Spinal cord (tissue), 10 donors: ENCODE data around the gene ENAH. TPM values are rescaled to one million over a fixed set of nuclear protein-coding genes. Genes with fewer than 3 reads are reported as not detected.
A peak's percentile ranks its signal among the peaks of the same experiment; 100 is the strongest.

Experiments
- DNase-seq, 6 donors: peaks; one replicate each; pipeline versions ENCODE4 v3.0.0 to v3.0.0-alpha.2; 2013 to 2015; ENCODE audit warnings: low spot score in 6 of 6, low read depth in 4 of 6
- H3K27ac ChIP-seq: one replicate; pipeline ENCODE4 v1.5.1; 2013; ENCODE audit warnings: low read depth, low read length, control low read depth
- H3K27me3 ChIP-seq: one replicate; pipeline ENCODE4 v1.6.1; 2013; ENCODE audit warnings: low read length; ENCODE audit not compliant: control insufficient read depth, insufficient read depth
- H3K36me3 ChIP-seq: one replicate; pipeline ENCODE4 v1.6.1; 2013; ENCODE audit warnings: low read length; ENCODE audit not compliant: control insufficient read depth, insufficient read depth
- H3K4me1 ChIP-seq: one replicate; pipeline ENCODE4 v1.6.1; 2013; ENCODE audit warnings: low read length; ENCODE audit not compliant: control insufficient read depth, insufficient read depth
- H3K4me3 ChIP-seq: one replicate; pipeline ENCODE4 v1.5.1; 2013; ENCODE audit warnings: low read depth, low read length, control low read depth
- H3K9me3 ChIP-seq: one replicate; pipeline ENCODE4 v1.6.1; 2013; ENCODE audit warnings: low read length; ENCODE audit not compliant: control insufficient read depth, insufficient read depth
- WGBS: methylation state at CpG from one replicate; pipeline ENCODE4 v1.1.5; 2013; ENCODE audit warnings: missing lambda C conversion rate; ENCODE audit not compliant: insufficient coverage; 5-methylcytosine and 5-hydroxymethylcytosine counted together
- polyA plus RNA-seq, 2 donors: library from polyadenylated mRNA; unstranded; fragments of 120-200 nt; gene quantifications; one replicate each; pipeline ENCODE4 v1.2.1, GENCODE V29; 2013; ENCODE audit not compliant: insufficient read length in 2 of 2
- total RNA-seq, 2 donors: library from RNA; depleted of rRNA in 1 of 2; stranded (reverse); fragments of 120-200 nt in 1 of 2; fragments of >200 nt in 1 of 2; gene quantifications; one replicate each; pipeline versions ENCODE4 v1.2.3 to v1.2.4, GENCODE V29; 2013 to 2014
- donor health status: healthy.

ENAH gene
- total and polyA plus RNA-seq, 4 donors: 78.8 to 129 (median 88.9) TPM

GRCh38 chr1:225449261-225449660 lies 203.7 kb downstream of the ENAH start:
- Histone ChIP-seq H3K27ac (no peak overlapping the region), H3K9me3 (no peaks in the 10 kb centered on the region), H3K4me3 (no peak overlapping the region), H3K4me1 (peaks cover 30% of the 10 kb centered on the region), H3K36me3 (no peaks in the 10 kb centered on the region), H3K27me3 (no peaks in the 10 kb centered on the region)
- WGBS: 98% methylated on average over 5 of the region's 9 CpGs
- no peak for DNase-seq

DNA sequence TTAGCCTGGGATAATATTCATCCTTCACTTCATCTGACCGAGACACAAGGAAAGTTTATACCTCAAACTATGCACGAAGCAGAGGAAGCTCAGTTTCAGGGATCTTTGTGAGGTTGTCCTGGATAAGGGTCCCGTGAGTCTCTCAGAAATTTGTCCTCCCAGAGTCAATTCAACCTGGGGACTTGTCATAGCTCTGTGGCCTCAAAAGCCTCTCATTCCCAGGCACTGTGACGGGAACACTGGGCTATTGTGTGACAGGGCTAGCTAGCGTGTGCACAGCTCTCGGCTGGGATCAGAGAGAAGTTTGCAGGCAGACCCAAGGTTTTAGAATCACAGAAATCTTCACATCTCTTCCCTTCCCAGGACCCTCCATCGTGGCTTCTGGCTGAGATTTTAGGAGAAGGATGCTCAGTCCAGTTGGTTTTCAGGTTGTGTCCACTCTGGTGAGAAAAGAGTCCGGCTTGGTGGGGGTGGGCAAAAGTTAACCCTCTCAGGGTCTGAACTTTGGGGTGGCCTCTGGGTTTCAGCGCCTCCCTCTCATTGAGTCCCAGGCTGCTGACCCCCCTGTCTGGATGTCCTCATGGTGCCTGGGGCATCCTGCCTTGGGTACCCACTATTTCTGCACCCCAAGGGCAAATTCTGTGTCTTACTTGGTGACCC lies 204.6 kb downstream of the ENAH start:
- no peaks in the 10 kb centered on the region for H3K36me3 ChIP-seq
- H3K4me3 ChIP-seq: no peak overlapping the region
- WGBS: 32% methylated on average over 5 of the region's 9 CpGs
- no peaks in the 10 kb centered on the region for H3K27me3 ChIP-seq
- H3K4me1 ChIP-seq: peaks cover 31% of the 10 kb centered on the region
- peak overlapping the region; percentile 16 for H3K27ac ChIP-seq
- no peaks in the 10 kb centered on the region for H3K9me3 ChIP-seq
- DNase-seq: no peak

DNA sequence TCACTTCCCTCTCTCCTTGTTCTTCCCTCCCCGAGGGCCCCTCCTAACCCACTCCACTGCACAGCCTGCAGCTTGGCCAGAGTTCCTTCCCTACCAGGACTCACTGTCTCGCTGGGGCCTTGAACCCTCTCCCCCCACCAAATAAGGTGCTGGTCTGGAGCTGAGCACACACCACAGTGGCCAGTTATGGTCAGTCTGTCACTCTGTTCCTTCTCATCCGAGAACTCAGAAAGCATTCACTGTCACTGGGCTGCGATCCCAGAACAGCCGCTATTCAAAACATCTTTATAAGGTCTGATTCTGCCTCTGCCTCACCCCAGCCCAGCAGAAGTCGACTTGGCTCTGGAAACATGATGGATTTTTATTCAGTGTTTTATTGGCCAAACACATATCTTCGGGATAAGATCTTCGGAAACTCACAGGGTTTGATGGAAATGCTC lies 205.3 kb downstream of the ENAH start:
- no peaks in the 10 kb centered on the region for H3K36me3 ChIP-seq
- peak in 2 of 6 donors; percentile 26 to 61 for DNase-seq
- no peak overlapping the region for H3K4me3 ChIP-seq
- peaks cover 36% of the 10 kb centered on the region for H3K4me1 ChIP-seq
- WGBS: 30% methylated on average over 5 of the region's 8 CpGs
- H3K27me3 ChIP-seq: no peaks in the 10 kb centered on the region
- H3K9me3 ChIP-seq: no peaks in the 10 kb centered on the region
- H3K27ac ChIP-seq: peak overlapping the region; percentile 58

- WGBS: 54% methylated on average over 7 of the region's 9 CpGs
- Histone ChIP-seq H3K27me3 (no peaks in the 10 kb centered on the region), H3K27ac (peak overlapping the region; percentile 58), H3K9me3 (no peaks in the 10 kb centered on the region), H3K4me3 (no peak overlapping the region), H3K36me3 (no peaks in the 10 kb centered on the region), H3K4me1 (peaks cover 36% of the 10 kb centered on the region)
- no peak for DNase-seq
Measured at GRCh38 chr1:225446981-225447615, 205.8 kb downstream of the ENAH start.

- H3K9me3 ChIP-seq: no peaks in the 10 kb centered on the region
- peak in 1 of 6 donors; percentile 9 for DNase-seq
- H3K27ac ChIP-seq: peak overlapping the region; percentile 7
- WGBS: 62% methylated on average over 7 of the region's 7 CpGs
- H3K4me3 ChIP-seq: no peak overlapping the region
- no peaks in the 10 kb centered on the region for H3K27me3 ChIP-seq
- H3K4me1 ChIP-seq: peaks cover 36% of the 10 kb centered on the region
- H3K36me3 ChIP-seq: no peaks in the 10 kb centered on the region
Measured at GRCh38 chr1:225446595-225446960, 206.3 kb downstream of the ENAH start.

GRCh38 chr1:225445639-225446594 lies 207.0 kb downstream of the ENAH start:
- Histone ChIP-seq H3K27me3 (no peaks in the 10 kb centered on the region), H3K4me3 (no peak overlapping the region), H3K4me1 (peaks cover 36% of the 10 kb centered on the region), H3K36me3 (no peaks in the 10 kb centered on the region), H3K9me3 (no peaks in the 10 kb centered on the region), H3K27ac (no peak overlapping the region)
- WGBS: 80% methylated on average over 7 of the region's 9 CpGs
- no peak for DNase-seq

DNA sequence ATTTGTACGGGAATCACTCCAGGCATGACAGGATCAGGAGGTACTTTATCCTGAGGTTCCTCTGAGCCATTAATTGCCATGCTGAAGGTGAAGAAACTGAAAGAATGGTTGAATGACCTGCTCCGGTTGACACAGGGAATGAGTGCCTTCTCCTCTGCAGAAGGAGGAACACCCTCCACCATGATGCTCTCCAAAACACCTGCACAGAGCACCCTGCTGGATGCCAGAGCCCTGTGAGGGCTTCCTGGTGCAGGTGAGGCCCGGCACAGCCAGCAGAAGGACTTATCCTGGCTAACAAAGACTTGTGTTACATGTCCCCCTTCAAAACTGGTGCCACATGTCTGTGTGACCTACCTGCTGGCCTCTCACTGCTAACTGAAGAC lies 210.8 kb downstream of the ENAH start:
- Histone ChIP-seq H3K4me3 (no peak overlapping the region), H3K27me3 (no peaks in the 10 kb centered on the region), H3K4me1 (peaks cover 18% of the 10 kb centered on the region), H3K27ac (no peak overlapping the region), H3K9me3 (no peaks in the 10 kb centered on the region), H3K36me3 (no peaks in the 10 kb centered on the region)
- DNase-seq: no peak
- 83% methylated on average over 2 of the region's 3 CpGs for WGBS

GRCh38 chr1:225441314-225442122 lies 211.4 kb downstream of the ENAH start:
- DNase-seq: no peak
- no peak overlapping the region for H3K4me3 ChIP-seq
- peaks cover 12% of the 10 kb centered on the region for H3K4me1 ChIP-seq
- no peaks in the 10 kb centered on the region for H3K9me3 ChIP-seq
- no peaks in the 10 kb centered on the region for H3K36me3 ChIP-seq
- H3K27ac ChIP-seq: no peak overlapping the region
- H3K27me3 ChIP-seq: no peaks in the 10 kb centered on the region
- 87% methylated on average over 7 of the region's 9 CpGs for WGBS
